GM19351 (cell line): ENCODE measurements around the gene MAT2A.
"Not testable (repeated sequence)": the region's sequence is repeated elsewhere in the genome, so short reads cannot be mapped to it uniquely, and the experiment has no call there.

ENCODE experiments used
- ATAC-seq: cut with Tn5 transposase; IDR thresholded peaks from one replicate; pipeline ENCODE4 v1.9.1; 2021; ENCODE audit warnings: mild to moderate bottlenecking, moderate library complexity; ENCODE audit not compliant: unreplicated experiment

Gene MAT2A

GRCh38 chr2:85578243-85579180, 39.5 kb downstream of the MAT2A start:
- peak; percentile 45 for ATAC-seq

- no peak for ATAC-seq
These were observed 40.4 kb downstream of the MAT2A start for GRCh38 chr2:85579266-85579935.

- no peak for ATAC-seq
These were observed 41.2 kb downstream of the MAT2A start for GRCh38 chr2:85580206-85580605.

- no peak for ATAC-seq
These were observed 43.5 kb downstream of the MAT2A start for GRCh38 chr2:85582492-85582891.

- ATAC-seq: peak; percentile 19
These were observed 44.8 kb downstream of the MAT2A start for GRCh38 chr2:85583667-85584353.

GRCh38 chr2:85584354-85584856, 45.4 kb downstream of the MAT2A start, which contains the start of gene VAMP5:
VAMP5 (plus strand) TSS chr2:85584431; CDS start chr2:85584491, 60 bp downstream.
- peak; percentile 73 for ATAC-seq

GRCh38 chr2:85584857-85585780, 46.2 kb downstream of the MAT2A start:
- peak; percentile 39 for ATAC-seq

- ATAC-seq: no peak
These were observed 46.8 kb downstream of the MAT2A start for GRCh38 chr2:85585781-85586105.

- no peak for ATAC-seq
These were observed 49.3 kb downstream of the MAT2A start for GRCh38 chr2:85588236-85588635.

GRCh38 chr2:85588645-85589044, 49.7 kb downstream of the MAT2A start:
- no peak for ATAC-seq

GRCh38 chr2:85589181-85589580, 50.2 kb downstream of the MAT2A start:
- no peak for ATAC-seq

- no peak for ATAC-seq
These were observed 51.2 kb downstream of the MAT2A start for GRCh38 chr2:85589982-85590791.

- no peak for ATAC-seq
These were observed 52.0 kb downstream of the MAT2A start for GRCh38 chr2:85590950-85591349.

- no peak for ATAC-seq
These were observed 52.6 kb downstream of the MAT2A start for GRCh38 chr2:85591563-85591962.

GRCh38 chr2:85592299-85592698, 53.3 kb downstream of the MAT2A start:
- ATAC-seq: not testable (repeated sequence)

- no peak for ATAC-seq
These were observed 54.1 kb downstream of the MAT2A start for GRCh38 chr2:85593023-85593422.
